Measurements from ENCODE around the gene PRKG1.

- TF ChIP-seq CTCF (optimal IDR thresholded peaks at IDR 0.05 in 1 of 3, IDR thresholded peaks at IDR 0.05 in 1 of 3, conservative IDR thresholded peaks at IDR 0.05 in 1 of 3; ENCODE audit: extremely low read depth in 1 of 3, insufficient read depth in 2 of 3, low read length in 3 of 3) (no peak), EZH2 (IDR thresholded peaks at IDR 0.05; ENCODE audit: low read length) (no peak)
Observed at GRCh38 chr10:52347327-52347667, 1273.0 kb downstream of the PRKG1 start.

Measured in keratinocyte (primary cell).